Adrenal gland (tissue), 12 donors: Measurements from ENCODE around the gene PCNT. TPM values are rescaled to one million over a fixed set of nuclear protein-coding genes. Genes with fewer than 3 reads are reported as not detected.
A peak's percentile ranks its signal among the peaks of the same experiment; 100 is the strongest.

ENCODE experiments used
- DNase-seq, 7 donors: peaks; one replicate each; pipeline ENCODE4 v3.0.0-alpha.2; 2019 to 2020
- H3K27ac ChIP-seq, 5 donors: fragments of 200-600 bp; sonication (generic) in 4 of 5; 1 replicate in 3 of 5; 2 replicates in 2 of 5; pipeline versions ENCODE4 v1.5.1 to v1.8.0; 2016 to 2020; ENCODE audit warnings: mild to moderate bottlenecking in 1 of 5
- H3K27me3 ChIP-seq: fragments of 200-600 bp; 2 replicates; pipeline ENCODE4 v1.8.0; 2021
- H3K36me3 ChIP-seq, 2 donors: fragments of 200-600 bp; replicated peaks in 1 of 2; 1 replicate in 1 of 2; 2 replicates in 1 of 2; pipeline versions ENCODE4 v1.5.1 to v1.8.0; 2018 to 2022
- H3K4me1 ChIP-seq, 2 donors: fragments of 200-600 bp; replicated peaks in 1 of 2; 1 replicate in 1 of 2; 2 replicates in 1 of 2; pipeline versions ENCODE4 v1.5.1 to v1.8.0; 2018 to 2021
- H3K4me3 ChIP-seq, 4 donors: fragments of 200-600 bp; sonication (generic) in 3 of 4; one replicate each; pipeline ENCODE4 v1.5.1; 2016 to 2018
- H3K9me3 ChIP-seq, 3 donors: fragments of 200-600 bp; sonication (generic) in 1 of 3; replicated peaks in 1 of 3; 1 replicate in 2 of 3; 2 replicates in 1 of 3; pipeline versions ENCODE4 v1.5.1 to v1.8.0; 2016 to 2021
- POLR2A ChIP-seq, 2 donors: fragments of 450-650 bp; IDR thresholded peaks; one replicate each; pipeline ENCODE4 v1.6.1; 2017; ENCODE audit warnings: antibody characterized with exemption in 2 of 2, mild to moderate bottlenecking in 2 of 2, moderate library complexity in 1 of 2
- WGBS, 4 donors: extraction: QIAGEN DNeasy Blood & Tissue Kit in 2 of 4; methylation state at CpG; one replicate each; pipeline versions ENCODE4 v1.1.5 to v1.1.7; 2013 to 2017; 5-methylcytosine and 5-hydroxymethylcytosine counted together
- intact Hi-C, 2 donors: fragments of 100-400 bp; cut with DNase I; formaldehyde crosslinking; loops; one replicate each; pipeline versions ENCODE4 v1.14.1 to v1.15.0; 2022 to 2023
- polyA plus RNA-seq, 3 donors: library from polyadenylated mRNA; stranded (reverse); fragments of 200-250 nt in 2 of 3; fragments of 350-450 nt in 1 of 3; fragmentation: Illumina TruSeq in 1 of 3; extraction: RNeasy Lipid Tissue Mini Kit (QIAGEN cat#74804) in 1 of 3; gene quantifications; one replicate each; pipeline ENCODE4 v1.2.3, GENCODE V29; 2013 to 2014
- total RNA-seq, 9 donors: library from RNA; depleted of rRNA in 4 of 9; stranded (reverse); fragments of >200 nt in 4 of 9; fragments of 120-200 nt in 1 of 9; fragmentation: NEBNext Ultra II Directional in 1 of 9; extraction: Animal tissue kit (Norgen Biotek cat#: 25700) in 1 of 9; gene quantifications; one replicate each; pipeline versions ENCODE4 v1.1.0 to v1.2.4, GENCODE V29; 2013 to 2023
- TF ChIP-seq, protein P1 (sequence below), 6 experiments: fragments of 450-650 bp in 4 of 6; fragments of 200-600 bp in 2 of 6; sonication (generic) in 1 of 6; IDR thresholded peaks; 1 replicate in 5 of 6; 2 replicates in 1 of 6; pipeline versions ENCODE4 v1.5.1 to v1.8.0; 2016 to 2021; ENCODE audit warnings: antibody characterized with exemption in 6 of 6, mild to moderate bottlenecking in 2 of 6, moderate library complexity in 1 of 6
- donor health status: healthy with polysubstance abuse.
- donor health status: Bipolar disorder and iron deficiency.
- donor health status: DM: yes; HTN: yes; CAD: no.
- donor health status: DM: no; HTN: no; CAD: no.
- donor health status: DM: no; HTN: no; CAD: no.
- donor health status: DM: yes; HTN: yes; CAD: no.

The PCNT gene
- total and polyA plus RNA-seq, 12 donors, result 14.0 to 46.6 (median 30.4) TPM

DNA sequence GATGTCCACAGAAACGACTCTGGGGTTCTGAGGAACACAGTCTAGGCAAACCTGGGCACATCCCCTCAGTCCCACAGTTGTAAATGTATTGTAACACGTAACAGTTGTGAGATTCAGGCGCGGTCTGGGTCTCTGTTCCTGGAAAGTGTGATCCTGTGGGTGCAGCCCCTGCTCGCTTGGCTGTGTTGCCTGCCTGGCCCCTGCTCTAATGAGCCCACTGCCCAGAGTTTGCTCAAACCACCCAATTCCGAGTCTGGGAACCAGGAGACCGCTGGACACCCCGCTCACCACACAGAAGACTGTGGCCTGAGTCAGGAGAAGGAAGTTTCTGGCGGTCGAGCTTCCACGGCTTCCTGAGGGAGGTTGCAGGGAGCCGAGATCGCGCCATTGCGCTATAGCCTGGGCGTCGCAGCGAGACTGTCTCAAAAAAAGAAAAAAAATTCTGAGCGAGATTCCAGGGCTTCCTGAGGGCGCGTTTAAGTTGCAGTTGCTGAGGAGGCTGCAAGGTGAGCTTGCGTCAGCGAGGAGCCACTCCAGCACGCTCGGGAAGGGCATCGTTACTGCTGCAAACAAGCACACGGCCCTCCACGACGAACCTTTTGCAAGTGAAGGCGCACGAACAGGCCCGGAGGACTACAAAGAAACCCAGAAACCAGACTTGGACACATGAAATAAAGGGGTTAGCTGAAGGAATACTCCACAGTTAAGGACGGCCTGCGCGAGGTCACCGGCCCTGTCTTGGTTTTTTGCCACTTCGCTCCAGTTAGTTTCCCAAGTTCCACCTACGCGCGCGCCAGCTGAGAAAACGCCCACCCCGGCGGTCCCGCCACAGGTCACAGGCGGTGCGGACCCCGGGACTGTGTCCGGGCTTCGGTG lies 1.4 kb upstream of the PCNT start:
- intact Hi-C loops, result no loop called here
- no peak for TF ChIP-seq POLR2A (IDR thresholded peaks at IDR 0.05)
- TF ChIP-seq, protein P1, sequence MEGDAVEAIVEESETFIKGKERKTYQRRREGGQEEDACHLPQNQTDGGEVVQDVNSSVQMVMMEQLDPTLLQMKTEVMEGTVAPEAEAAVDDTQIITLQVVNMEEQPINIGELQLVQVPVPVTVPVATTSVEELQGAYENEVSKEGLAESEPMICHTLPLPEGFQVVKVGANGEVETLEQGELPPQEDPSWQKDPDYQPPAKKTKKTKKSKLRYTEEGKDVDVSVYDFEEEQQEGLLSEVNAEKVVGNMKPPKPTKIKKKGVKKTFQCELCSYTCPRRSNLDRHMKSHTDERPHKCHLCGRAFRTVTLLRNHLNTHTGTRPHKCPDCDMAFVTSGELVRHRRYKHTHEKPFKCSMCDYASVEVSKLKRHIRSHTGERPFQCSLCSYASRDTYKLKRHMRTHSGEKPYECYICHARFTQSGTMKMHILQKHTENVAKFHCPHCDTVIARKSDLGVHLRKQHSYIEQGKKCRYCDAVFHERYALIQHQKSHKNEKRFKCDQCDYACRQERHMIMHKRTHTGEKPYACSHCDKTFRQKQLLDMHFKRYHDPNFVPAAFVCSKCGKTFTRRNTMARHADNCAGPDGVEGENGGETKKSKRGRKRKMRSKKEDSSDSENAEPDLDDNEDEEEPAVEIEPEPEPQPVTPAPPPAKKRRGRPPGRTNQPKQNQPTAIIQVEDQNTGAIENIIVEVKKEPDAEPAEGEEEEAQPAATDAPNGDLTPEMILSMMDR (IDR thresholded peaks at IDR 0.05), result no peak
- peak in 3 of 7 donors; percentile 13 to 57 (median 33) for DNase-seq
- Histone ChIP-seq H3K4me3 (peak overlapping the region in 2 of 4 donors; percentile 68 to 90), H3K27me3 (no peaks in the 10 kb centered on the region), H3K27ac (no peak overlapping the region), H3K9me3 (no peaks in the 10 kb centered on the region), H3K4me1 (peaks cover 10 to 26% of the 10 kb centered on the region in 2 donors), H3K36me3 (no peaks in the 10 kb centered on the region)
- WGBS, 4 donors, result 13 to 18% (median 14%) methylated on average over 33 to 50 of the region's 50 CpGs

DNA sequence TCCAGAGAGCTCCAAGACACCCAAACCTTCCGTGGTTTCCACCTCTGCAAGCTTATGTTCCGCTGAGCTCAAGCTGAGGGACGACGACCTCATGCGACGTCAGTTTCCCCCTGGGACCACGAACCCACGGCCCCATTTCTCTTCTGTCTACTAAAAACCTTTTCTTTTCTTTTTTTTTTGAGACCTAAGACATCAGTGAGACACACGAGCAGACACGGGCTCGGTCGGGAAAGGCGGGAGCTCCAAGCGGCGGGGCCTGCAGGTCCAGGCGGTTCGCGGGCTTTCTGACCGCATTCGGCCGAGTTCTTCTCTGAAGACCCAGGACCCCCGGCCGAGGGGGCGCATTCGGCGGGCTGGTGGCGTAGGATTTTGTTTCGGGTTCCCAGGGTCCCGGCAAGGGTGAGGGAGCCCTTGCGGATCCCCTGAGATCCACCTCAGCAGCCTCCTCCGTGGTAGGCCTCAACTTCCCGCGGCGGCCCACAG lies 688 bp upstream of the PCNT start:
- Histone ChIP-seq H3K36me3 (peaks cover 0 to 2% of the 10 kb centered on the region in 2 donors), H3K4me1 (peaks cover 10 to 26% of the 10 kb centered on the region in 2 donors), H3K27ac (peak overlapping the region in 2 of 5 donors; percentile 92 to 94), H3K9me3 (no peaks in the 10 kb centered on the region), H3K27me3 (no peaks in the 10 kb centered on the region), H3K4me3 (peak overlapping the region in 2 of 4 donors; percentile 68 to 90)
- intact Hi-C loops, result no loop called here
- peak in 4 of 7 donors; percentile 22 to 63 (median 28) for DNase-seq
- TF ChIP-seq, protein P1 (IDR thresholded peaks at IDR 0.05), result no peak
- no peak for TF ChIP-seq POLR2A (IDR thresholded peaks at IDR 0.05)
- 0 to 4% (median 1%) methylated on average over 5 to 34 of the region's 34 CpGs for WGBS, 4 donors

DNA sequence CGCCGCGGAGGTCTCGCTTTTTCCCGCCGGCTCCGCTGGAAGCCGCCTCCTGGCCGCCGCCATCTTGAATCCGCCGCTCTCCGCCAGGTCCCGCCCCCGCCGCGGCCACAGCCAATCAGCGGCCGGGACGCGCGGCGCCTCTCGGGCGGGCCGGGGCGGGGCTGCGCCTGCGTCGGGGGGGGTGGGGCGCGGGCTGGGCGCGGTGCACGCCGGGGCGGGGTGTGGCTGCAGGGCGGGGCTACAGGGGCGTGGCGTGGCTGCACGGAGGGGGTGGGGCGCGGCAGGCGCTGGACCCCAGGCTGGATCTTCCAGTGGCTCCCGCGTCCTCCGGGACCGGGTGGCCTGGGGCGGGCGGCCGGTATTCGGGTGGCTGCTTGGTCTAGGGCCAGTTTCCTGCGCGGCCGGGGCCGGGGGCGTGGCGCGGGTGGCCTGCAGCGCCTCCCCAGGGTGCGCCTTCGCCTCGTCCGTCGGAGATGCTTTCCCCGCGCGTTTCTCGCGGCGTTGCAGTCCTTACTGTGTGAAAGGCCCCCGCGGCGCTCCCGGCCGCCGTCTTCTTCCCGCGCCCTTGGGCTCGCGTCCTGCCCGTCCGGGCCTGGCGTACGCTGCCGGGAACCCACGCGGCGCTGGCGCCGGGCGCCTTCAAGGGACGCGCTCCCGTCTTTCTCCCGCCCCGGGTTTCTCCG lies 575 bp downstream of the PCNT start:
- Histone ChIP-seq H3K4me3 (peak overlapping the region; percentile 43 to 90 (median 58)), H3K27me3 (no peaks in the 10 kb centered on the region), H3K9me3 (no peaks in the 10 kb centered on the region), H3K27ac (peak overlapping the region; percentile 72 to 94 (median 92)), H3K4me1 (peaks cover 10 to 26% of the 10 kb centered on the region in 2 donors), H3K36me3 (peaks cover 0 to 10% of the 10 kb centered on the region in 2 donors)
- DNase-seq, result peak; percentile 82 to 90 (median 86)
- intact Hi-C loops, result no loop called here
- WGBS, 4 donors, result 0% methylated on average over 16 to 98 of the region's 98 CpGs; no CpG with 5 or more reads in 1 of the 4 donors
- TF ChIP-seq, protein P1 (IDR thresholded peaks at IDR 0.05), result no peak
- peak; percentile 53 to 60 for TF ChIP-seq POLR2A (IDR thresholded peaks at IDR 0.05)
